Spleen (tissue), 11 donors: Measurements from ENCODE around the gene ARHGEF12. TPM values are rescaled to one million over a fixed set of nuclear protein-coding genes. Genes with fewer than 3 reads are reported as not detected.

ENCODE experiments used
- DNase-seq: peaks from one replicate; pipeline ENCODE4 v3.0.0-alpha.2; 2020
- H3K27ac ChIP-seq, 8 donors: fragments of 200-600 bp; sonication (generic) in 7 of 8; 1 replicate in 4 of 8; 2 replicates in 4 of 8; pipeline versions ENCODE4 v1.5.0 to v1.8.0; 2016 to 2021; ENCODE audit warnings: inconsistent platforms in 4 of 8, mild to moderate bottlenecking in 4 of 8, moderate library complexity in 1 of 8
- H3K27me3 ChIP-seq, 7 donors: fragments of 200-600 bp; sonication (generic) in 6 of 7; replicated peaks in 1 of 7; 1 replicate in 4 of 7; 2 replicates in 3 of 7; pipeline versions ENCODE4 v1.5.0 to v1.8.0; 2016 to 2021; ENCODE audit warnings: inconsistent platforms in 3 of 7, mild to moderate bottlenecking in 1 of 7
- H3K36me3 ChIP-seq, 6 donors: fragments of 200-600 bp; sonication (generic) in 5 of 6; 1 replicate in 4 of 6; 2 replicates in 2 of 6; pipeline versions ENCODE4 v1.5.0 to v1.8.0; 2016 to 2021; ENCODE audit warnings: inconsistent platforms in 2 of 6
- H3K4me1 ChIP-seq, 6 donors: fragments of 200-600 bp; sonication (generic) in 5 of 6; 1 replicate in 3 of 6; 2 replicates in 3 of 6; pipeline versions ENCODE4 v1.5.0 to v1.8.0; 2016 to 2021; ENCODE audit warnings: inconsistent platforms in 3 of 6
- H3K4me3 ChIP-seq, 8 donors: fragments of 200-600 bp; sonication (generic) in 7 of 8; 1 replicate in 4 of 8; 2 replicates in 4 of 8; pipeline versions ENCODE4 v1.5.0 to v1.8.0; 2016 to 2021; ENCODE audit warnings: inconsistent platforms in 4 of 8, mild to moderate bottlenecking in 4 of 8, moderate library complexity in 2 of 8
- H3K9me3 ChIP-seq, 8 donors: fragments of 200-600 bp; sonication (generic) in 7 of 8; 1 replicate in 4 of 8; 2 replicates in 4 of 8; pipeline versions ENCODE4 v1.5.0 to v1.8.0; 2016 to 2021; ENCODE audit warnings: inconsistent platforms in 4 of 8
- CTCF ChIP-seq, 11 experiments: fragments of 200-600 bp in 7 of 11; fragments of 450-650 bp in 4 of 11; sonication (generic) in 4 of 11; IDR thresholded peaks in 8 of 11; conservative IDR thresholded peaks in 3 of 11; 1 replicate in 7 of 11; 2 replicates in 4 of 11; pipeline versions ENCODE4 v1.4.0 to v1.8.0; 2016 to 2021; ENCODE audit warnings: antibody characterized with exemption in 11 of 11, inconsistent platforms in 4 of 11, mild to moderate bottlenecking in 1 of 11
- POLR2A ChIP-seq, 3 donors: fragments of 450-650 bp; IDR thresholded peaks; one replicate each; pipeline ENCODE4 v1.5.1; 2017; ENCODE audit warnings: antibody characterized with exemption in 3 of 3, mild to moderate bottlenecking in 1 of 3
- POLR2AphosphoS5 ChIP-seq, 3 donors: sonication (generic); formaldehyde crosslinking; IDR thresholded peaks; one replicate each; pipeline ENCODE4 v1.5.1; 2017; ENCODE audit warnings: antibody characterized with exemption in 3 of 3
- WGBS, 5 donors: extraction: QIAGEN DNeasy Blood & Tissue Kit in 3 of 5; methylation state at CpG; one replicate each; pipeline versions ENCODE4 v1.1.5 to v1.1.7; 2013 to 2018; 5-methylcytosine and 5-hydroxymethylcytosine counted together
- intact Hi-C: fragments of 100-400 bp; cut with DNase I; formaldehyde crosslinking; loops from one replicate; pipeline ENCODE4 v1.15.0; 2023; ENCODE audit warnings: low total_unique reads
- polyA plus RNA-seq, 3 donors: library from polyadenylated mRNA; stranded (reverse); fragments of 200-250 nt; gene quantifications; one replicate each; pipeline ENCODE4 v1.2.1, GENCODE V29; 2013
- total RNA-seq, 7 donors: library from RNA; depleted of rRNA in 3 of 7; stranded (reverse); fragments of >200 nt in 3 of 7; fragmentation: NEBNext Ultra II Directional in 4 of 7; extraction: Animal tissue kit (Norgen Biotek cat#: 25700) in 4 of 7; gene quantifications; one replicate each; pipeline versions ENCODE4 v1.1.0 to v1.2.1, GENCODE V29; 2016 to 2021
- donor health status: healthy with polysubstance abuse.
- donor health status: DM: no; HTN: no; CAD: no; lungs with moderate emphysema.
- donor health status: DM: no; HTN: no; CAD: no.
- donor health status: Bipolar disorder and iron deficiency.
- donor health status: healthy.
- donor health status: DM: no; HTN: no; CAD: no.
- donor health status: DM: yes; HTN: yes; CAD: no.

Gene ARHGEF12
- total and polyA plus RNA-seq, 10 donors, result 5.6 to 122 (median 88.6) TPM

- WGBS, 5 donors, result 74 to 82% (median 78%) methylated on average over 7 of the region's 7 CpGs
- Histone ChIP-seq H3K9me3 (no peaks in the 10 kb centered on the region), H3K36me3 (no peaks in the 10 kb centered on the region), H3K4me1 (peaks cover 0 to 16% (median 4%) of the 10 kb centered on the region in 6 donors), H3K27me3 (peaks cover 0 to 90% (median 20%) of the 10 kb centered on the region in 7 donors), H3K4me3 (no peak overlapping the region), H3K27ac (no peak overlapping the region)
- no peak for TF ChIP-seq POLR2A (IDR thresholded peaks at IDR 0.05)
- TF ChIP-seq CTCF (IDR thresholded peaks at IDR 0.05 in 8 of 11, conservative IDR thresholded peaks at IDR 0.05 in 3 of 11), result no peak
- TF ChIP-seq POLR2AphosphoS5 (IDR thresholded peaks at IDR 0.05), result no peak
- intact Hi-C loops, result loop anchor here (5.0 to 10.0 kb wide), 2 partner anchors 290 to 437 kb away; no protein-coding TSS in a partner anchor
- DNase-seq, result peak; percentile 38
Measured at GRCh38 chr11:120515186-120515723, 179.0 kb downstream of the ARHGEF12 start.

DNA sequence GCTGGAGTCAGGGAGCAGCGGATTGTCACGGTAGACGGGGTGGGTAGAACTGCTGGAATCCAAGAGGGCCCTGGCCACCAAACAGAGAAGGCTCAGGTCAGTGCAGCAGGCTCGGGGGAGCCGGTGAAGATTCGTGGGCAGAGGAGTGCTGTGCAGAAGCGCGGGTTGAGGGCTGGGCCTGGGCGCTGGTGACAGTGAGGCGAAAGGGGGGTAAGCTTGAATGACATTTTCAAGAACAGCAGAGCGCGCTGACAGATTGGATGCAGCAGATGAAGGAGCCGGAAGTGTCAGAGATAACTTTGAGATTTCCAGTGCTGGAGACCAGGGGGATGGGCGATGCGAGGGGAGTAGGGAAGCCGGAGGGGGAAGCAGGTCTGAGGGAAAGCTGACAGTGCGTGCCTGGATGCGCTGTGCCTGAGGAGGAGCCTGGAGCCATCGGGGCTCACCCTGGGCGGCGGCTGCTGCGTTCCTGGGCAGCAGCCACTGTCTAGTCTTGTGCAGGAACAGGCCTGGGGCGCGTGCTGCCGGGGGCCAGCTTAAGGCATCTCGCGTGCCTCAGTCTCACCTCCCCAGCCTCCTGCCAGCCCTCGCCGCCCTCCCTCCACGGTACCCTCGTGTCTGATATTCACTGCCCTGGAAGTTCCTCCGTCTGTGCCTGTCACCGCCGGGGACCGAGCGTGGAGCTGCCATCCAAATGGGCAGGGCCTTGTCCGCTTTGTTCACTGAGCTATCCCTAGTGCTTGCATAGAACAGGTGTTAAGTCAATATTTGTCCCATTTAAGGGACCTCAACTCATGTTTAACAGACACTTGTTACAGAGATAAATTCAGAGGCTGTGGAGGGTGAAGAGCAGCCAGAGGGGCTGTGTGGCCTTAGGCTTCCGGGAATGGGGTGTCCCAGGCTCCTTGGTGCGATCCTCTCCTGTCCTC lies 180.5 kb downstream of the ARHGEF12 start:
- Histone ChIP-seq H3K27ac (peak overlapping the region in 1 of 8 donors; percentile 64), H3K36me3 (no peaks in the 10 kb centered on the region), H3K4me3 (no peak overlapping the region), H3K27me3 (peaks cover 0 to 87% (median 12%) of the 10 kb centered on the region in 7 donors), H3K9me3 (no peaks in the 10 kb centered on the region), H3K4me1 (peaks cover 0 to 9% (median 2%) of the 10 kb centered on the region in 6 donors)
- peak; percentile 71 for DNase-seq
- TF ChIP-seq CTCF (IDR thresholded peaks at IDR 0.05 in 8 of 11, conservative IDR thresholded peaks at IDR 0.05 in 3 of 11) (no peak), POLR2A (IDR thresholded peaks at IDR 0.05) (no peak), POLR2AphosphoS5 (IDR thresholded peaks at IDR 0.05) (no peak)
- 45 to 54% (median 49%) methylated on average over 32 to 39 of the region's 39 CpGs for WGBS, 5 donors
- intact Hi-C loops, result loop anchor here (5.0 to 10.0 kb wide), 2 partner anchors 288 to 436 kb away; no protein-coding TSS in a partner anchor

- H3K27me3 ChIP-seq, result peaks cover 0 to 87% (median 8%) of the 10 kb centered on the region in 7 donors
- DNase-seq, result peak; percentile 64
- no peaks in the 10 kb centered on the region for H3K9me3 ChIP-seq
- peaks cover 0 to 4% (median 0%) of the 10 kb centered on the region in 6 donors for H3K4me1 ChIP-seq
- H3K27ac ChIP-seq, result peak overlapping the region in 2 of 8 donors; percentile 28 to 64
- WGBS, 5 donors, result 58 to 68% (median 67%) methylated on average over 11 to 13 of the region's 13 CpGs
- H3K36me3 ChIP-seq, result no peaks in the 10 kb centered on the region
- TF ChIP-seq CTCF (IDR thresholded peaks at IDR 0.05 in 8 of 11, conservative IDR thresholded peaks at IDR 0.05 in 3 of 11), result no peak
- TF ChIP-seq POLR2A (IDR thresholded peaks at IDR 0.05), result no peak
- no peak for TF ChIP-seq POLR2AphosphoS5 (IDR thresholded peaks at IDR 0.05)
- no peak overlapping the region for H3K4me3 ChIP-seq
- intact Hi-C loops, result loop anchor here (5.0 to 10.0 kb wide), 2 partner anchors 287 to 435 kb away; no protein-coding TSS in a partner anchor
Measured at GRCh38 chr11:120517390-120517761, 181.2 kb downstream of the ARHGEF12 start.
